ENCODE data around the gene RPL31. TPM values are rescaled to one million over a fixed set of nuclear protein-coding genes. Genes with fewer than 3 reads are reported as not detected.
A peak's percentile ranks its signal among the peaks of the same experiment; 100 is the strongest.

The RPL31 gene
- total RNA-seq, 1 donor from 2014 or later, result 479 TPM

DNA sequence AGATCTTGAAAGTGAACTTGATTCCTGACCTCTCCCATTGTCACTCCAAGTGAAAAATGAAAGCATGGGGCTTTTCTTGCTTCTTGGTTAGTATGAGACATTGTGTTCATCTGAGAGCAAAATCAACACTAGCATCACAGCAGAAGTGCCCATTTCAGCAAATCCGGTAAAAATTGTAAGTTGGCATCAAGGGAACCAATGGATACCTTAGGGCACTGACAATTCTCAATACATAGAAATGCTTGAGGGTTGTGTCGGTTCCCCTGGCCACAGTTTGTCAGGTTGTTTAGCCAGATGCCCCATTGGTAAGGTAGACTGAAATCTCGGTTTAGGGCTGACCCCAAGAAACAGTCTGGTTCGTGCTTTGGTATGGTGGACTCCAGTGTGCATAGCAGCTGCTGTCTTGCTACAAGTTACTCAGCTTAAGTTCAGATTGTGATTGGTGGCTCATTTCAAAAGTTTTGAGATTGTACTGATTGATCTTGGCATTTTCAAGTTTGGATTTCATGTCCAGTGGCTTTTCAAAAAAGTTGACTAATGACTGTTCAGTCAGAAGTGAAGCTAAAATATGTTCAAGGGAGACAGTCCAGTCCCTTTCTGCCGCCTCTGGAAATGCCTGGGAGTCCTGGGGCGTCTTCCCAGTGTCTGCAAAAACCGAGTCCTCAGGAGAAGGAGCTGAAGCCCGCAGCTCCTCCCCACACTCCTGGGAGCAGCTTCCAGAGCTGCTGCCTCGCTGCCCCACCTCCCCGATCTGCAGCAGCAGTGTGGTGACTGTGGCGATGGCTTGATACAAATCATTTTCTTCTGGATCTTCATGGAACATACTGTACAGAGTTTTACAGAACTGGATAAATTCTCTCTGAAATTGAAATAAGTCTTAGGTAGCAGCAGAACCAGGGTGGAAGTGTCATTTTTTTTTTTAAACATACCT lies 5.6 kb downstream of the RPL31 start:
- Histone ChIP-seq H3K36me3 (peaks cover 47 to 75% of the 10 kb centered on the region in 2 donors), H3K4me1 (peaks cover 3 to 10% of the 10 kb centered on the region in 2 donors), H3K9me3 (no peaks in the 10 kb centered on the region), H3K27me3 (no peaks in the 10 kb centered on the region), H3K27ac (no peak overlapping the region), H3K4me3 (no peak overlapping the region)
- DNase-seq (ENCODE audit: low spot score in 2 of 2), result no peak
- intact Hi-C loops (cut with DNase I), result loop anchor here (10.0 kb wide), 1 partner anchor 593 kb away; the partner anchor contains the start of gene CHST10
- TF ChIP-seq, protein P1, sequence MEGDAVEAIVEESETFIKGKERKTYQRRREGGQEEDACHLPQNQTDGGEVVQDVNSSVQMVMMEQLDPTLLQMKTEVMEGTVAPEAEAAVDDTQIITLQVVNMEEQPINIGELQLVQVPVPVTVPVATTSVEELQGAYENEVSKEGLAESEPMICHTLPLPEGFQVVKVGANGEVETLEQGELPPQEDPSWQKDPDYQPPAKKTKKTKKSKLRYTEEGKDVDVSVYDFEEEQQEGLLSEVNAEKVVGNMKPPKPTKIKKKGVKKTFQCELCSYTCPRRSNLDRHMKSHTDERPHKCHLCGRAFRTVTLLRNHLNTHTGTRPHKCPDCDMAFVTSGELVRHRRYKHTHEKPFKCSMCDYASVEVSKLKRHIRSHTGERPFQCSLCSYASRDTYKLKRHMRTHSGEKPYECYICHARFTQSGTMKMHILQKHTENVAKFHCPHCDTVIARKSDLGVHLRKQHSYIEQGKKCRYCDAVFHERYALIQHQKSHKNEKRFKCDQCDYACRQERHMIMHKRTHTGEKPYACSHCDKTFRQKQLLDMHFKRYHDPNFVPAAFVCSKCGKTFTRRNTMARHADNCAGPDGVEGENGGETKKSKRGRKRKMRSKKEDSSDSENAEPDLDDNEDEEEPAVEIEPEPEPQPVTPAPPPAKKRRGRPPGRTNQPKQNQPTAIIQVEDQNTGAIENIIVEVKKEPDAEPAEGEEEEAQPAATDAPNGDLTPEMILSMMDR (IDR thresholded peaks at IDR 0.05), result no peak

DNA sequence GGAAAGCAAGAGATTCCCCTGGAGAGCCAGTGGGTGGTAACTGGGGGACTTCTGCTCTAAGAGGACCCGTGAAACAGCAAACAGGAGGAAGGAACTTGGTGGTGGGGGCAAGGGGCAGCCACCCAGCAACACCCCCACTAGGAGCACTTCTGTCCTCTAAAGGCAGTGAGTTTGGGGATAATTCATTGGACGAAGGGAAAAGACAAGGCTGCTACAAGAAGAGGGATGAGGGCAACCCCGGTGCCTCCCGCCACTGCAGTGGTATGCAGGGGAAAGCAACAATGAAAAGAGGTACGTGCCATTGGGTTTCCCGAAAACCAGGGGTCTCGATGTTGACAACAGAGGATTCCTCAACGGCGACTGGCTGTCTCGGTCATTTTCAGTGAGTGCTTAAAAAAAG lies 9.1 kb downstream of the RPL31 start:
- intact Hi-C loops (cut with DNase I), result no loop called here

DNA sequence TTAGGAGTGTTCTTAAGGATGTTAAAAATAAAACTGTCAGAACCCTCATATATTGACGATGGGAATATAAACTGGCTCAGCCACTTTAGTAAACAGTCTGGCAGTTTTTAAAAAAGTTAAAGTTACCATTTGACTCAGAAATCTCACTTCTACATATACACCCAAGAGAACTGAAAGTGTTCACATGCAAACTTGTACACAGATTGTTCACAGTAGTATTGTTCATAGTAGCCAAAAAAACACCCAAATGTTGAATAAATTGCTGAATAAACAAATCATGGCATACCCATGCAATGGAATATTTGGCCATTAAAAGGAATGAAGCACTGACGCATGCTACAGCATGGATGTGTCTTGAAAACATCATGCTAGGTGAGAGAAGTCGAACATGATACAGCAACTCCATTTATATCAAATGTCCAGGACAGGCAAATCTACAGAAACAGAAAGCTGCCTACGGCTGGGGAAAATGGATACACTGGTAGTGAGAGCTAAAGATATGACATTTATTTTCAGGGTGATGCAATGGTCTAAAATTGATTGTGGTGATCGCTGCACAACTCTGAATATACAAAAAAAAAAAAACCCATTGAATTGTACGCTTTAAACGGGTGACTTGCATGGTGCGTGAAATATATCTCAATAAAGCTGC lies 10.1 kb downstream of the RPL31 start:
- intact Hi-C loops (cut with DNase I), result loop anchor here (1.0 kb wide), 2 partner anchors 139 to 193 kb away; partner anchors contain the start of gene TBC1D8
- Histone ChIP-seq H3K9me3 (no peaks in the 10 kb centered on the region), H3K27me3 (no peaks in the 10 kb centered on the region), H3K27ac (no peak overlapping the region), H3K4me3 (no peak overlapping the region), H3K36me3 (peaks cover 16 to 35% of the 10 kb centered on the region in 2 donors), H3K4me1 (no peaks in the 10 kb centered on the region)
- DNase-seq (ENCODE audit: low spot score in 2 of 2), result no peak
- TF ChIP-seq, protein P1 (IDR thresholded peaks at IDR 0.05), result no peak

More for the DNA sequence above, 9.1 kb downstream of the RPL31 start:
- Histone ChIP-seq H3K27ac (no peak overlapping the region), H3K4me1 (no peaks in the 10 kb centered on the region), H3K4me3 (no peak overlapping the region), H3K36me3 (peaks cover 24 to 46% of the 10 kb centered on the region in 2 donors), H3K9me3 (no peaks in the 10 kb centered on the region), H3K27me3 (no peaks in the 10 kb centered on the region)
- TF ChIP-seq, protein P1 (IDR thresholded peaks at IDR 0.05), result no peak
- DNase-seq (ENCODE audit: low spot score in 2 of 2), result peak in 1 of 2 donors; percentile 58

DNA sequence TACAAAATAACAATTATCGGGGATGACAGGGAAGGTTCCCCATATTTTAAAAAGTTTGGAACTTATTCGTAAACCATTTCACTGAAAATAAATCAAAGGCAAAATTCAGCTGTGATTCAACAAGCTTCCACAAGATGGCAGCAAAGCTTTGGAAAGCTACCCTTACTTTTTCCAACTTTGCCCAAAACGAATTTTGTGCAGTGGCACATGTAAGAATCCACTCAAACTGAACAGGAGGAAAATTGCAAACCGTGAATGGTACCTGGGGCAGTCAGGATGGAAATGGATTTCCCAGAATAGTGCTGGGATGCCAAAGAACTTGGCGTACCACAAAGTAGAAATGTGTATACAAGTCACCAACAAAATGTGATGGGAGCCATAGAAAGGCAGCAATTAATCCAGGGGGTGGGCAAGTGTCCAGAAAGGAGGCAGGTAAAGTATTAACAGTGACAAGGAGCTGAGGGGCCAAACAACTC lies 10.7 kb downstream of the RPL31 start:
- TF ChIP-seq, protein P1 (IDR thresholded peaks at IDR 0.05), result peak; percentile 78 to 86 (median 83)
- H3K4me1 ChIP-seq, result no peaks in the 10 kb centered on the region
- H3K27me3 ChIP-seq, result no peaks in the 10 kb centered on the region
- H3K4me3 ChIP-seq, result no peak overlapping the region
- peaks cover 11 to 30% of the 10 kb centered on the region in 2 donors for H3K36me3 ChIP-seq
- no peak for DNase-seq (ENCODE audit: low spot score in 2 of 2)
- intact Hi-C loops (cut with DNase I), result loop anchor here (1.0 kb wide), 2 partner anchors 139 to 193 kb away; partner anchors contain the start of gene TBC1D8
- H3K9me3 ChIP-seq, result no peaks in the 10 kb centered on the region
- no peak overlapping the region for H3K27ac ChIP-seq

DNA sequence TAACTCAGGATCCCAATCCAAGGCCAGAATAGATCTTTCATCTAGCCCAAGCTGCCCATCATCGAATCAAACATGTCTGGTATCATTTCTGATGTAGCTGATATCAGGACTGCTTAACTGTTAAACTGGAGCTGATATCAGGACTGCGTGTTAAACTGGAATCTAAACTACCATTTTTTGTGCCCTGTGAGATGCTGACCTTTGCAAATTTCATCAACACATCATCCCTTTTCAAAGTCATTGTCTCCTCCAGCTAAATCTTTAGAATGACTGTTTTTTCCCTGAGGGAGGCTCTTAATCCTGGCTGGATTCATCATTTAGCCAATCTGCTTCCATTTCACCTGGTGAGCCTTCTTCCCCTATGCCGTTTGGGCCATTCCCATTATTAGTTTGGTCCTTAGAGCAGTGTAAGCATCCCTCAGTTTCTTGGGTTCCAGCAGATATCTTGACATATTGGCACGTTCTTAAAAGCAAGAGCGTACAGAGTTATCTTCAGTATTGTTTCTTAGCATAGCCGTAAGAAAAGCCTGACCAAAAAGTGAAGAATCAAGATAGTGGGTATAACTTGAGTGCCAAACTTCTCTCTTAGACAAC lies 12.3 kb downstream of the RPL31 start:
- Histone ChIP-seq H3K4me3 (no peak overlapping the region), H3K9me3 (no peaks in the 10 kb centered on the region), H3K27ac (no peak overlapping the region), H3K4me1 (no peaks in the 10 kb centered on the region), H3K27me3 (no peaks in the 10 kb centered on the region), H3K36me3 (peaks cover 7 to 26% of the 10 kb centered on the region in 2 donors)
- DNase-seq (ENCODE audit: low spot score in 2 of 2), result no peak
- intact Hi-C loops (cut with DNase I), result no loop called here
- TF ChIP-seq, protein P1 (IDR thresholded peaks at IDR 0.05), result no peak
